ENCODE data around the gene ABCE1.

DNA sequence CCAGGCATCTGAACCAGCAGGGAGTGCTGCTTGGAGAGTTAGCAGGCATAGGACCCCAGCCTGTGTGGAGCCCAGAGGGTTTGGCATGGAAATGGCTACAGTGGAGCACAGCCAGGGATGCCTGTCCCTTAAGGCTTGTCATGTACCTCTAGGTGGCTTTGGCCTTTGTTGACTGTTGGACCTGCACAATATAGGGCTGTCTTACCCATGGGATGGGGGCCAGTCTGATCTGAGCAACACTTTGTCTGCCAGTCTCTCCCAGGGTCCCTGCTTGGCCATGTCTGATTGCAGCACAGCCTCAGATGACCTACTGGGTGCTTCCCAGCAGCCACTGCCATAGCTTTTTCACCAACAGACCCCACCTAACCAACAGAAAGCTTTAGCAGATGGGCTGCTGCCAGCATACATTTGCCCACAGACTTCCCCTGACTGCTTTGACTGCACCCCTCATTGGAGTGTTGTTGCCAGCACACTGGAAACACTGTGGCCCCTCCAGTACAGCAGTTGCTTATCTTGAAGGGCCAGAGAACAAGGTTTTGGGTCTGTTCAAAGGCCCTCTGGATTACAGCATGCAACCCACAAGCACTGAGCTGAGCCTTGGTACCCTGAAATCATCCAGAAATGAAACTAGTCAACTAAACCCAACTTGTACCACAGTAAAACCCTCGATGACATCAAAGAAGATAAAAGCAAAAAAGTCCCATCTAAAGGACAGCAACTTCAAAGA lies 22.2 kb upstream of the ABCE1 start:
- TF ChIP-seq POLR2A (IDR thresholded peaks at IDR 0.05) = no peak
- TF ChIP-seq, protein P1, sequence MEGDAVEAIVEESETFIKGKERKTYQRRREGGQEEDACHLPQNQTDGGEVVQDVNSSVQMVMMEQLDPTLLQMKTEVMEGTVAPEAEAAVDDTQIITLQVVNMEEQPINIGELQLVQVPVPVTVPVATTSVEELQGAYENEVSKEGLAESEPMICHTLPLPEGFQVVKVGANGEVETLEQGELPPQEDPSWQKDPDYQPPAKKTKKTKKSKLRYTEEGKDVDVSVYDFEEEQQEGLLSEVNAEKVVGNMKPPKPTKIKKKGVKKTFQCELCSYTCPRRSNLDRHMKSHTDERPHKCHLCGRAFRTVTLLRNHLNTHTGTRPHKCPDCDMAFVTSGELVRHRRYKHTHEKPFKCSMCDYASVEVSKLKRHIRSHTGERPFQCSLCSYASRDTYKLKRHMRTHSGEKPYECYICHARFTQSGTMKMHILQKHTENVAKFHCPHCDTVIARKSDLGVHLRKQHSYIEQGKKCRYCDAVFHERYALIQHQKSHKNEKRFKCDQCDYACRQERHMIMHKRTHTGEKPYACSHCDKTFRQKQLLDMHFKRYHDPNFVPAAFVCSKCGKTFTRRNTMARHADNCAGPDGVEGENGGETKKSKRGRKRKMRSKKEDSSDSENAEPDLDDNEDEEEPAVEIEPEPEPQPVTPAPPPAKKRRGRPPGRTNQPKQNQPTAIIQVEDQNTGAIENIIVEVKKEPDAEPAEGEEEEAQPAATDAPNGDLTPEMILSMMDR (IDR thresholded peaks at IDR 0.05) = no peak

Data from testis (tissue), 2 donors.